Esophagus squamous epithelium (tissue), 4 donors: ENCODE results near the gene UBD.

Experiments used
- CTCF ChIP-seq, 6 experiments: fragments of 450-650 bp in 4 of 6; fragments of 200-600 bp in 2 of 6; sonication (generic) in 2 of 6; IDR thresholded peaks; one replicate each; pipeline ENCODE4 v1.5.1; 2016 to 2019; ENCODE audit warnings: antibody characterized with exemption in 6 of 6, mild to moderate bottlenecking in 4 of 6, moderate library complexity in 4 of 6
- POLR2A ChIP-seq, 4 donors: fragments of 450-650 bp; IDR thresholded peaks; one replicate each; pipeline ENCODE4 v1.6.1; 2017; ENCODE audit warnings: antibody characterized with exemption in 4 of 4, mild to moderate bottlenecking in 4 of 4, moderate library complexity in 3 of 4

- TF ChIP-seq POLR2A (IDR thresholded peaks at IDR 0.05) (no peak), CTCF (IDR thresholded peaks at IDR 0.05) (no peak)
Observed at GRCh38 chr6:29602564-29603361, 43.2 kb upstream of the UBD start.
